ENCODE data around the gene FBXO48. TPM values are rescaled to one million over a fixed set of nuclear protein-coding genes. Genes with fewer than 3 reads are reported as not detected.
"Not testable (repeated sequence)": the region's sequence is repeated elsewhere in the genome, so short reads cannot be mapped to it uniquely, and the experiment has no call there.

Gene FBXO48
- total RNA-seq, 1 donor: 0.99 TPM

- TF ChIP-seq CTCF (IDR thresholded peaks at IDR 0.05; ENCODE audit: insufficient read depth, low read length): no peak
- no peak overlapping the region for H3K4me3 ChIP-seq (ENCODE audit: low read depth, low read length)
- no peak for DNase-seq (ENCODE audit: low read depth)
These were observed 38.6 kb upstream of the FBXO48 start for GRCh38 chr2:68505603-68506159.

- no peak overlapping the region for H3K4me3 ChIP-seq (ENCODE audit: low read depth, low read length)
- TF ChIP-seq CTCF (IDR thresholded peaks at IDR 0.05; ENCODE audit: insufficient read depth, low read length): no peak
- no peak for DNase-seq (ENCODE audit: low read depth)
These were observed 34.7 kb upstream of the FBXO48 start for GRCh38 chr2:68501768-68502167.

- no peak for DNase-seq (ENCODE audit: low read depth)
- no peak for TF ChIP-seq CTCF (IDR thresholded peaks at IDR 0.05; ENCODE audit: insufficient read depth, low read length)
- H3K4me3 ChIP-seq (ENCODE audit: low read depth, low read length): no peak overlapping the region
These were observed 33.6 kb upstream of the FBXO48 start for GRCh38 chr2:68500649-68501048.

GRCh38 chr2:68499133-68499532, 32.0 kb upstream of the FBXO48 start:
- no peak overlapping the region for H3K4me3 ChIP-seq (ENCODE audit: low read depth, low read length)
- no peak for TF ChIP-seq CTCF (IDR thresholded peaks at IDR 0.05; ENCODE audit: insufficient read depth, low read length)
- DNase-seq (ENCODE audit: low read depth): no peak

- no peak for TF ChIP-seq CTCF (IDR thresholded peaks at IDR 0.05; ENCODE audit: insufficient read depth, low read length)
- DNase-seq (ENCODE audit: low read depth): no peak
- H3K4me3 ChIP-seq (ENCODE audit: low read depth, low read length): no peak overlapping the region
These were observed 24.5 kb upstream of the FBXO48 start for GRCh38 chr2:68491582-68491981.

- TF ChIP-seq CTCF (IDR thresholded peaks at IDR 0.05; ENCODE audit: insufficient read depth, low read length): no peak
- no peak overlapping the region for H3K4me3 ChIP-seq (ENCODE audit: low read depth, low read length)
- no peak for DNase-seq (ENCODE audit: low read depth)
These were observed 22.2 kb upstream of the FBXO48 start for GRCh38 chr2:68489282-68489681.

GRCh38 chr2:68488605-68489004, 21.5 kb upstream of the FBXO48 start:
- not testable (repeated sequence) for DNase-seq (ENCODE audit: low read depth); H3K4me3 ChIP-seq (ENCODE audit: low read depth, low read length)
